GM18511 (cell line): ENCODE results near the gene AP5S1.
A peak's percentile ranks its signal among the peaks of the same experiment; 100 is the strongest.
"Not testable (repeated sequence)": the region's sequence is repeated elsewhere in the genome, so short reads cannot be mapped to it uniquely, and the experiment has no call there.

Experiments
- ATAC-seq: cut with Tn5 transposase; IDR thresholded peaks from one replicate; pipeline ENCODE4 v1.9.1; 2021; ENCODE audit warnings: mild to moderate bottlenecking, moderate library complexity; ENCODE audit not compliant: unreplicated experiment

AP5S1 gene

GRCh38 chr20:3811467-3812258 lies 8.7 kb upstream of the AP5S1 start:
- peak; percentile 87 for ATAC-seq

- no peak for ATAC-seq
Observed at GRCh38 chr20:3812259-3812681, 8.1 kb upstream of the AP5S1 start.

GRCh38 chr20:3812975-3813847 lies 7.1 kb upstream of the AP5S1 start:
- no peak for ATAC-seq

- no peak for ATAC-seq
Observed at GRCh38 chr20:3813848-3814581, 6.3 kb upstream of the AP5S1 start.

GRCh38 chr20:3814928-3815495 lies 5.3 kb upstream of the AP5S1 start:
- ATAC-seq = no peak

- no peak for ATAC-seq
Observed at GRCh38 chr20:3815703-3816315, 4.5 kb upstream of the AP5S1 start.

GRCh38 chr20:3818155-3819151 lies 1.9 kb upstream of the AP5S1 start:
- no peak for ATAC-seq

GRCh38 chr20:3819411-3820047 lies 818 bp upstream of the AP5S1 start:
- no peak for ATAC-seq

GRCh38 chr20:3820901-3821727 lies 767 bp downstream of the AP5S1 start:
- no peak for ATAC-seq

- no peak for ATAC-seq
Observed at GRCh38 chr20:3821996-3822395, 1.6 kb downstream of the AP5S1 start.

- ATAC-seq = no peak
Observed at GRCh38 chr20:3823881-3824280, 3.5 kb downstream of the AP5S1 start.

GRCh38 chr20:3825526-3825925 lies 5.2 kb downstream of the AP5S1 start:
- ATAC-seq = no peak

- ATAC-seq = no peak
Observed at GRCh38 chr20:3826420-3826819, 6.1 kb downstream of the AP5S1 start.

- no peak for ATAC-seq
Observed at GRCh38 chr20:3828798-3829197, 8.5 kb downstream of the AP5S1 start.

- not testable (repeated sequence) for ATAC-seq
Observed at GRCh38 chr20:3829891-3830290, 9.5 kb downstream of the AP5S1 start.

GRCh38 chr20:3836132-3836531 lies 15.8 kb downstream of the AP5S1 start:
- no peak for ATAC-seq

GRCh38 chr20:3839328-3839727 lies 19.0 kb downstream of the AP5S1 start:
- no peak for ATAC-seq

- not testable (repeated sequence) for ATAC-seq
Observed at GRCh38 chr20:3840201-3840600, 19.9 kb downstream of the AP5S1 start.
